C4-2B (cell line): ENCODE results near the gene ISL2.

Experiments used
- H3K27ac ChIP-seq: fragments of 450-650 bp; 2 replicates; pipeline ENCODE4 v1.5.1; 2017
- ZFX ChIP-seq: fragments of 450-650 bp; IDR thresholded peaks from 2 replicates; pipeline ENCODE4 v1.6.1; 2017
- TF ChIP-seq, protein P1 (sequence below): fragments of 450-650 bp; conservative IDR thresholded peaks from 2 replicates; pipeline ENCODE4 v1.5.1; 2017; ENCODE audit warnings: mild to moderate bottlenecking

Gene ISL2

DNA sequence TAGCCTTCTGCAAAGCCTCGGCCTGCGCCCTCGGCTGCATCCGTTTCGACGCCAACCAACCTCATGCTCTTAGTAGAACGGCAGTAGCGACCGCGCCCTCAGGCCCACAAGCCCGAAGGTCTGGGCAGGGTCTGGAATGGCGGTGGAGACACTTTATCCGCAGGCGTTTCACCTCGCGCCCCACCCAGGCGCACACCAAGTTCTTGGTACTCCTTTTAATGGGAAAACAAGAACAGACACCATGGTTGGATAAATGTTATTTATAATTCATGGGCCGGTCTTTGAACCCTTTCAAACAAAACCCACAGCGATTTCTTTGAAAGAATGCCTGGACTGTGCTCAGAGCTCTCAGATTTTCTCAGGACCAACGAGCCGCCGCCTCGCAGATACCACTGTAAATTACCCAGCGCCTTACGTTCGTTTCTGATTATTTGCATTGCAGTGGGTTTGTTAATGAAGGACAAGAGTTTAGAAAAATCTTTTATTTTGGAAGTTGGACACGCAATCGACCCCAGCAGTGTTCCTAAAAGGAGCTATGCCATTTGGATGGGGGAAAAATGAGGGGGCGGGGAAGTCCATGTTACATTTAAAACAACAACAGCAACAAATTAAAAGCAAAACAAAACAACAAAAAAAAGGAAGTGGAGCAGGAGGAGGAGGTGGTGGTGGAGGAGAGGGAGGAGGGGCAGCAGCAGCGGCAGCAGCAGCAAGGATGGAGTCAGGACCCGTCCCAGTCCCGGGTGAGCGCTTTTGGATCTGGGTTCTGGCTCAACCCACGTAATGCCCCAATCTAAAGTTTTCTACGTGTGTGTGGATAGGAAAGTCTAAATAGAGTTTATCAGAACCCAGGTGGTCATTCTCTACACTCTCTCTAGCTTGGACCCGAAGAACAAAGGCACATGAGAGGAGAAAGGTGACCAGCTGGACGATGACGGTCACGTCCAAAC is 993 bp upstream of the ISL2 start:
- TF ChIP-seq, protein P1, sequence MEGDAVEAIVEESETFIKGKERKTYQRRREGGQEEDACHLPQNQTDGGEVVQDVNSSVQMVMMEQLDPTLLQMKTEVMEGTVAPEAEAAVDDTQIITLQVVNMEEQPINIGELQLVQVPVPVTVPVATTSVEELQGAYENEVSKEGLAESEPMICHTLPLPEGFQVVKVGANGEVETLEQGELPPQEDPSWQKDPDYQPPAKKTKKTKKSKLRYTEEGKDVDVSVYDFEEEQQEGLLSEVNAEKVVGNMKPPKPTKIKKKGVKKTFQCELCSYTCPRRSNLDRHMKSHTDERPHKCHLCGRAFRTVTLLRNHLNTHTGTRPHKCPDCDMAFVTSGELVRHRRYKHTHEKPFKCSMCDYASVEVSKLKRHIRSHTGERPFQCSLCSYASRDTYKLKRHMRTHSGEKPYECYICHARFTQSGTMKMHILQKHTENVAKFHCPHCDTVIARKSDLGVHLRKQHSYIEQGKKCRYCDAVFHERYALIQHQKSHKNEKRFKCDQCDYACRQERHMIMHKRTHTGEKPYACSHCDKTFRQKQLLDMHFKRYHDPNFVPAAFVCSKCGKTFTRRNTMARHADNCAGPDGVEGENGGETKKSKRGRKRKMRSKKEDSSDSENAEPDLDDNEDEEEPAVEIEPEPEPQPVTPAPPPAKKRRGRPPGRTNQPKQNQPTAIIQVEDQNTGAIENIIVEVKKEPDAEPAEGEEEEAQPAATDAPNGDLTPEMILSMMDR = no peak
- no peak for TF ChIP-seq ZFX
- H3K27ac ChIP-seq = peak overlapping the region; percentile 75

DNA sequence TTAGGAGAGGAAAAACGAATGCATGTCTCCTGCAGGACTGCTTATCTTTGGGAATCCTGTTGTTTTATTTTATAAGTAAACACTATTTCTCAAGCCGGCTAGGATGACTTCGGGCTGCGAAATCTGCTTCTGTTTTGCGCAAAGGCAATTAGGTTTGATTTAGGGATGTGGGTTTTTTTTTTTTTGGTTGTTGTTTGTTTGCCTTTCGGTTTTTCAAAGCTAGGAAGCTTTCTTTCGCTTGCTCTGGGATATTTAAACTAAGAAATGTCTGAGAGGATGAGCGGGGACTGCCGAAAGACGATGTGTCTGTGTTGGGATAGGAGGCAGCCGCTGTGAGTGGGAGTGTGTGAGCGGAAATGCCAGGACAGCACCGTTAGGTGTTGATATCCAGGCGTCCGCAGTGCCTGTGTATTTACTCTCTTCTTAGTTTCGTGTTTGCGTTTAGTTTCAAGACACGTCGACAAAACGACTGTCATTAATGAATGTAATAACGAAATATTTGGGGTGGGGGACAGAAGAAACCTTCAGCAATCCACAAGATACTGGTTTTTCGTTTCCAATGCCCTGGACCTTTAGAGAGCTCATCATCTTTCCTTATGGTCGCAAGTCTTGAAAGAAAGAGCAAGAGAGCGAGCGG is 604 bp downstream of the ISL2 start:
- H3K27ac ChIP-seq = peak overlapping the region; percentile 75
- TF ChIP-seq, protein P1 = no peak
- no peak for TF ChIP-seq ZFX

DNA sequence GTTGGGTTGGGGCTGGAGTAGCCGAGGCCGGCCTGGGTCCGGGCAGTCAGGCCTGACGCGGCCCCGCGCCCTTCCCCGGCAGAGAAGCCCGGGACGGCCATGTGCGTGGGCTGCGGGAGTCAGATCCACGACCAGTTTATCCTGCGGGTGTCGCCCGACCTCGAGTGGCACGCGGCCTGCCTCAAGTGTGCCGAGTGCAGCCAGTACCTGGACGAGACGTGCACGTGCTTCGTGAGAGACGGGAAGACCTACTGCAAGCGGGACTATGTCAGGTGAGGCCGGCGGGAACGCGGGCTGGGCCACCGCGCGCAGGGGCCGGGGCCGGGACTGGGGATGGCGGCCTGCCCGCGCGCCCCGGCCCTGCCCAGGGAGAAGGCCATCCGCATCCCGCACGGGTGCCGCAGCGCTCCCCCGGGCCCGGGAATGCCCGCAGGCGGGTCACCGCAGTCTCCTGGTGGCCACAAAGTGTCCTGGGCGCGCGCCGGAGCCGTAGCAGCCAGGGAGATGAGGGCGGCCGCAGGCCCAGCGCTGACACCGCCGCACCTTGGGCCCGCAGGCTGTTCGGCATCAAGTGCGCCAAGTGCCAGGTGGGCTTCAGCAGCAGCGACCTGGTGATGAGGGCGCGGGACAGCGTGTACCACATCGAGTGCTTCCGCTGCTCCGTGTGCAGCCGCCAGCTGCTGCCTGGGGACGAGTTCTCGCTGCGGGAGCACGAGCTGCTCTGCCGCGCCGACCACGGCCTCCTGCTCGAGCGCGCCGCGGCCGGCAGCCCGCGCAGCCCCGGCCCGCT is 1.3 kb downstream of the ISL2 start:
- TF ChIP-seq, protein P1 = no peak
- no peak for TF ChIP-seq ZFX
- H3K27ac ChIP-seq = peak overlapping the region; percentile 75

DNA sequence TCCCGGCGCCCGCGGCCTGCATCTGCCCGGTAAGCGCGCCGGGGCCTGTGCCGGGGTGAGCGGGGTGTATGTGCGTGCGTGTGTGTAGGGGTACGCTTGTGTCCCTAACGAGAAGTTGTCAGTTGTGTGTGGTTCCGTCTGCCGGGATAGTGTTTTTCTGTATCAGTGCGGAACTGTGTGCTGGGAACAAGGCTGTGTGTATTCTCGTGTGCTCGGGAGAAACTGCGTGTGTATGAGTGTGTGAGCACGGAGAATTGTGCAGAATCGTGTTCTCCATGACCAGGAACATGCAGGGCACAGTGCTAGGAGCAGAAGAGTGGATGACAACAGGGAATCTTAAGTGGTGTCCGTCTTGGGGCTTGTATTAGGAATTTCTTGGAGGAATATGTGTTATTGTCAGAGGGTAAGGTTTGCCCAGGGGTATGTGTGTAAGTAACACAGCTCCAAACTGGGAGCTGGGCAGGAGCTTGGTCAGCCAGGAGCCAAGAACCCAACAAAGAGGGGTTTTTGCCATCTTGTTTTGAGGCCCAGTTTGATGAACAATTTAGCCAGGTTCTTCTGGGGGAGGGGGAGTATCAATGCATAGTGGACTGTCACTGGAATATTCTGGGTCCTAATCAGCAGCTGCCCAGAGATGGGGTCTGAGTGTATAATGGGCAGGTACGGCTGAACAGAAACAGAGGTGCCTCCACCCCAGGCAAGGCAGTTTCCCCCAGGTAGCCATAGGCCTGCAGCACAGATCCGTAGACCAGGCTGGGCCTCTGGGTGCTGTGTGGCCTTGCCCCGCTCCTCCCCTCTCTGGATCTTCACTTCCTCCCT is 2.1 kb downstream of the ISL2 start:
- no peak for TF ChIP-seq ZFX
- TF ChIP-seq, protein P1 = no peak

DNA sequence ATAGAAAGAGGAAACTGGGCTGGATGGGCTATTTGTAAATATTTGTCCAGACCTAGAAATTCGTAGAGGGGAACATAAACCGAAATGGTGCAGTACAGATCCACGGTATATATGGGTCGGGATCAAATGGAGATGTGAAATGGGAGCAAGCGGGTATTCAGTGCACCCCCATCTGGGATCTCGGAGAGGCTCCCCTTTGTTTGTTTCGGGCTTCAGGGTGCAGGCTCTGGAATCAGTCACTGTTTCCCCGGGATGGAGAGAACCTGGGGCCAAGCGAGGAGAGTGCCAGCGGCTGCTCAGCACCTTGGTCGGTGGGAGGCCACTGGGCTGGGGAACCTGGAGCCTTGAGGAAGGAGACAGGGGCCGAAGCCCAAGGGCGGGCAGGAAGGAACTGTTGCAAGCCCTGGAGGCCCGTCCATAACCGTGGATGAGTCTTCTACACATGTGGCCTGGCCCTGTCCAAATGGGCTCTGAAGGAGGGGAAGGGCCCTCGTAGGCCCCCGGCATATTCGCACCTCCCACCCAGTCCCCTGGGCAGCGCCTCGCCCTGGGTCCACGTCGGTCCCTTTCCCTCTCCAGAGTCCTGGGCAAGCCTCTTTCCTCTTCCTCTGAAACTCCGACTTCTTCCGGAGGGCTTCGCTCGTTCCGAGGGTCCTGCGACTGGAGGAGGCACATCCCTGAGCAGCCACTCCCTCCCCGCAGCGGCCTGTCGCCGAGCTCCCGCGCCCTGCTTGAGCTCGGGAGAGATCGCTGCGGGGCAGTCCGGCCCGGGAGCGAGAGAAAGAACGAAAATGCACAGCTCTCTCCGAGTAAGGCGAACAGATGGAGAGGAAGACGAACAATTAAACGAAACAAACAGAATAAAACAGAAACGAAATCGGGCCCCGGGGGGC is 3.0 kb downstream of the ISL2 start:
- H3K27ac ChIP-seq = no peak overlapping the region
- TF ChIP-seq, protein P1 = no peak
- no peak for TF ChIP-seq ZFX

More for the DNA sequence above, 2.1 kb downstream of the ISL2 start:
- no peak overlapping the region for H3K27ac ChIP-seq
